Measurements from ENCODE around the gene CST3. TPM values are rescaled to one million over a fixed set of nuclear protein-coding genes. Genes with fewer than 3 reads are reported as not detected.
"Not testable (repeated sequence)": the region's sequence is repeated elsewhere in the genome, so short reads cannot be mapped to it uniquely, and the experiment has no call there.

CST3 gene
- total RNA-seq, 4 donors from 2014 or later: 1,117 to 1,890 (median 1,478) TPM

DNA sequence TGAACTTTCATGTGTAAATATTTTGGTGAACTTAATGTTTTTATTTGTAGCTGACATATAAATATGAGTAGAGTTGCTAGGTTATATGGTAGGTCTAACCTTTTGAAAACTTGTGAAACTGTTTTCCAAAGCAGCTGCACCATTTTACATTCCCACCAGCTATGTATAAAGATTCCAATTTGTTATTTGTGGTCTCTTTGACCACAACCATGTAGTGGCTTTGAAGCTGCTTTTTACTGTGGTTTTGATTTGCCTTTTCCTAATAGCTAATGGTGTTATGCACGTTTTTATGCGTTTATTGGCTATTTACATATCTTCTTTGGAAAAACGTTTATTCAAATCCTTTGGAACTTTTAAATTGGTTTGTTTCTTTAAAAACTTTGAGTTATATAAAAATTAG is 10.3 kb downstream of the CST3 start:
- DNase-seq (ENCODE audit: low spot score) (no peak), ATAC-seq (ENCODE audit: low FRiP score) (no peak)
- TF ChIP-seq, protein P1, sequence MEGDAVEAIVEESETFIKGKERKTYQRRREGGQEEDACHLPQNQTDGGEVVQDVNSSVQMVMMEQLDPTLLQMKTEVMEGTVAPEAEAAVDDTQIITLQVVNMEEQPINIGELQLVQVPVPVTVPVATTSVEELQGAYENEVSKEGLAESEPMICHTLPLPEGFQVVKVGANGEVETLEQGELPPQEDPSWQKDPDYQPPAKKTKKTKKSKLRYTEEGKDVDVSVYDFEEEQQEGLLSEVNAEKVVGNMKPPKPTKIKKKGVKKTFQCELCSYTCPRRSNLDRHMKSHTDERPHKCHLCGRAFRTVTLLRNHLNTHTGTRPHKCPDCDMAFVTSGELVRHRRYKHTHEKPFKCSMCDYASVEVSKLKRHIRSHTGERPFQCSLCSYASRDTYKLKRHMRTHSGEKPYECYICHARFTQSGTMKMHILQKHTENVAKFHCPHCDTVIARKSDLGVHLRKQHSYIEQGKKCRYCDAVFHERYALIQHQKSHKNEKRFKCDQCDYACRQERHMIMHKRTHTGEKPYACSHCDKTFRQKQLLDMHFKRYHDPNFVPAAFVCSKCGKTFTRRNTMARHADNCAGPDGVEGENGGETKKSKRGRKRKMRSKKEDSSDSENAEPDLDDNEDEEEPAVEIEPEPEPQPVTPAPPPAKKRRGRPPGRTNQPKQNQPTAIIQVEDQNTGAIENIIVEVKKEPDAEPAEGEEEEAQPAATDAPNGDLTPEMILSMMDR (IDR thresholded peaks at IDR 0.05): no peak

DNA sequence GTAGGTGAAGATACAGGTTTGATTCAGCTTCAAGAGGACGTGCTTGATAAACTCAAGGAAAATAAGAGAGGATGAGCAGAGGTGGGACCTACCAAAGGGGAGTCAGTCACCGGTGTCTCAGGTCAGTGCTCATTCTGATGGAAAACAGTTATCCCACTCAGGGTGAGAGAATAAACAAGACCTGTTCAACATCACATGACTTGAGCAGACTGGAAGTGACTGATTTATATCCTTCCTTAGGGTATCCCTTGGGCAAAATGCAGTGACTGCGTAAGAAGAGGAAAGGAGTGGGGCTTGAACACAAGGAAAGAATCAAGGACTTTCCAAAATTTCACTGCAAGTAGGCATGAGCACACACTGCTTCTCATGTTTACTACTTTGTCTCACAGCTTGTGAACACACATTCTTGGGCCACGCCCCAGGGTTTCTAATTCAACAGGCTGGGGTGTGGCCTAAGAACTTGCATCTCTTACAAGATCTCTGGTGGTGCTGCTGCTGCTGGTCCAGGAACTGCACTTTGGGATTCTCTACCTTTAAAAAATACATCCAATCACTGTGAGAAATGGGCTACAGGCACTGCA is 11.6 kb downstream of the CST3 start:
- ATAC-seq (ENCODE audit: low FRiP score) (no peak), DNase-seq (ENCODE audit: low spot score) (no peak)
- TF ChIP-seq, protein P1 (IDR thresholded peaks at IDR 0.05): no peak

GRCh38 chr20:23625236-23625964 is 12.4 kb downstream of the CST3 start:
- TF ChIP-seq, protein P1 (IDR thresholded peaks at IDR 0.05): no peak
- ATAC-seq (ENCODE audit: low FRiP score): no peak
- no peak for DNase-seq (ENCODE audit: low spot score)

- no peak for DNase-seq (ENCODE audit: low spot score)
- TF ChIP-seq, protein P1 (IDR thresholded peaks at IDR 0.05): no peak
- ATAC-seq (ENCODE audit: low FRiP score): peak; percentile 56
Observed at GRCh38 chr20:23624324-23624691, 13.4 kb downstream of the CST3 start.

DNA sequence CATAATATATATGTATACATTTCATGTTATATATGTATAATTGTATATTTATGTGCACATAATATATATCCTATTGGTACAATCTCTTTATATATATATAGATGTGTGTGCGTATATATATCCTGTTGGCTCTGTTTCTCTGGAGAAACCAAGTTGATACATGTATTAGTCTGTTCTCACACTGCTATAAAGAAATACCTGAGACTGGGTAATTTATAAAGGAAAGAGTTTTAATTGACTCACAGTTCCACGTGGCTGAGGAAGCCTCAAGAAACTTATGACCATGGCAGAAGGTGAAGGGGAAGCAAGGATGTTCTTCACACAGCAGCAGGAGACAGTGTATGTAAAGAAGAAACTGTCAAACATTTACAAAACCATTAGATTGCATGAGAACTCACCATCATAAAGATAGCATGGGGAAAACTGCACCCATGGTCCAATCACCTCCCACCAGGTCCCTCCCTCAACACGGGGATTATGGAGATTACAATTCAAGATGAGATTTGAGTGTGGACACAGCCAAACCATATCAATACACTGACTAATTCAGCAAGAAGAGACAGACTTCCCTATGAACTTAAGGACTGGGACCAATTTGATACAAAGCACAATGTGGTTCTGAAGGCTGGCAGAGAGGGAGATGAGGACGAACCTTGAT is 14.0 kb downstream of the CST3 start:
- DNase-seq (ENCODE audit: low spot score): no peak
- no peak for ATAC-seq (ENCODE audit: low FRiP score)
- TF ChIP-seq, protein P1 (IDR thresholded peaks at IDR 0.05): no peak

DNA sequence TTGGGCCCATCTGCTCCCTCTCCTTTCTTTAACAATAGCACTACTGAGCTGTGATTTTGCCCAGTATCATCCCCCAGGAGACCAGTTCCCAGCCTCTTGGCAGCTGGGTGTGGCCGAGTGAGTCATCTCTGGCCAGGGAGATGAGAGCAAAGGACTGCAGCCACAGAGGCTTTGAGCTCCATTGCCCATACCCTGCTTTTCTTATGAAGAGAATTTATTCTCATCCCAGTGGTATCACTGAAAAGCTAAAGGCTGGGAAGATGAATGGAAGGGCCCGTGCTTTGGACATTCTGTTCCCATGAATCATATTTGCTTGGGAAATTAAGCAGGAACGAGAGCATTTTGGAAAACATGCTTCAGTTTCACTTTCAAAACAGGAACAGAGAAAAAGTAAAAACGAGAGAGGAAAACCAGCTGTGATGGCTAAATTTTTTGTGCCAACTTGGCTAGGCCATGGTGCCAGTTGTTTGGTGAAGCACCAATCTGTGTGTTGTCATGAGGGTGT is 14.9 kb downstream of the CST3 start:
- TF ChIP-seq, protein P1 (IDR thresholded peaks at IDR 0.05): no peak
- DNase-seq (ENCODE audit: low spot score) (peak; percentile 58), ATAC-seq (ENCODE audit: low FRiP score) (peak; percentile 99)

DNA sequence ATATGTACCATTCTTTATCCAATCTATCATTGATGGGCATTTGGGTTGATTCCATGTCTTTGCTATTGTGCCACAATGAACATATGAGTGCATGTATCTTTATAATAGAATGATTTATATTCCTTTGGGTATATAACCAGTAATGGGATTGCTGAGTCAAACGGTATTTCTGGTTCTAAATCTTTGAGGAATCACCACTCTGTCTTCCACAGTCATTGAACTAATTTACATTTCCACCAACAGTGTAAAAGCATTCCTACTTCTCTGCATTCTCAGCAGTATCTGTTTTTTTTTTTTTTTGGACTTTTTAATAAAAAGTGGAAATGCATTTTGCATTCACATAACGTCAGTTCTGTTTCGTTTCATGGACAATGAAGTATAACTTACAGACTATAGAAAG is 15.4 kb downstream of the CST3 start:
- not testable (repeated sequence) for DNase-seq (ENCODE audit: low spot score); ATAC-seq (ENCODE audit: low FRiP score)

DNA sequence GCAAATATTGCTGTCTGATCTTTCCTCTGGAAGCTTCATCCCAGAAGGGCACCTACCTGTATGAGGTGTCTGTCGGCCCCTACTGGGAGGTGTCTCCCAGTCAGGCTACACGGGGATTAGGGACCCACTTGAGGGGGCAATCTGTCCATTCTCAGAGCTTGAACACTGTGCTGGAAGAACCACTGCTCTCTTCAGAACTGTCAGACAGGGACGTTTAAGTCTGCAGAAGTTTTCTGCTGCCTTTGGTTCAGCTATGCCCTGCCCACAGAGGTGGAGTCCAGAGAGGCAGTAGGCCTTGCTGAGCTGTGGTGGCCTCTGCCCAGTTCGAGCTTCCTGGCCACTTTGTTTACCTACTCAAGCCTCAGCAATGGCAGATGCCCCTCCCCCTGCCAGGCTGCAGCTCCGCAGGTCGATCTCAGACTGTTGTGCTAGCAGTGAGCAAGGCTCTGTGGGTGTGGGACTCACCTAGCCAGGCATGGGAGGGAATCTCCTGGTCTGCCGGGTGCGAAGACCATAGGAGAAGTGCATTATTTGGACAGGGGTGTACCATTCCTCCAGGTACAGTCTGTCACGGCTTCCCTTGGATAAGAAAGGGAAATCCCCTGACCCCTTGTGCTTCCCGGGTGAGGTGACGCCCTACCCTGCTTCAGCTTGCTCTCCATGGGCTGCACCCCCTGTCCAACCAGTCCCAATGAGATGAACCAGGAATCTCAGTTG is 16.9 kb downstream of the CST3 start:
- DNase-seq (ENCODE audit: low spot score); ATAC-seq (ENCODE audit: low FRiP score): not testable (repeated sequence)
